ENCODE measurements around the gene INSM2. TPM values are rescaled to one million over a fixed set of nuclear protein-coding genes. Genes with fewer than 3 reads are reported as not detected.

The INSM2 gene
- total and polyA plus RNA-seq, 10 of the 15 experiments (the other 5 are each of a cell fraction or from before 2014, with no cell fraction given): 0.06 TPM; not detected in 9

GRCh38 chr14:35506927-35507326 is 27.0 kb upstream of the INSM2 start:
- no peaks in the 10 kb centered on the region for H3K36me3 ChIP-seq (ENCODE audit: control insufficient read depth in 2 of 2, insufficient read depth in 2 of 2, low read length in 1 of 2)
- FAIRE-seq (no peak), ATAC-seq (no peak), DNase-seq (ENCODE audit: low read depth, low spot score) (no peak)
- no peaks in the 10 kb centered on the region for H3K4me1 ChIP-seq (ENCODE audit: control insufficient read depth, insufficient read depth, low read length)
- intact Hi-C loops (cut with micrococcal nuclease; ENCODE audit: unreplicated experiment) (no loop called here), in situ Hi-C loops (cut with MboI) (no loop called here)
- BruUV-seq (replicated peaks): no TSS peak
- RAD21 ChIA-PET (ENCODE audit: unreplicated experiment): no interaction called here
- H4K20me1 ChIP-seq (ENCODE audit: control insufficient read depth, insufficient read depth): no peaks in the 10 kb centered on the region
- CTCF ChIA-PET: interaction anchor here (0.8 to 1.6 kb wide), 2 partner anchors 15 to 182 kb away, joined by 3 to 4 read pairs; no protein-coding TSS in a partner anchor
- no peak overlapping the region for H3K27ac ChIP-seq (ENCODE audit: control insufficient read depth, insufficient read depth)
- H3K4me3 ChIP-seq: no peak overlapping the region
- no peaks in the 10 kb centered on the region for H3K9me3 ChIP-seq (replicated peaks; ENCODE audit: control insufficient read depth, insufficient read depth, low read length)
- POLR2A ChIA-PET: no interaction called here
- SMC1A ChIA-PET (ENCODE audit: uncharacterized antibody, unreplicated experiment): no interaction called here
- H3K4me2 ChIP-seq (ENCODE audit: control insufficient read depth, insufficient read depth): no peak overlapping the region
- H3K27me3 ChIP-seq (replicated peaks in 1 of 2; ENCODE audit: control insufficient read depth in 2 of 2, insufficient read depth in 2 of 2, low read length in 1 of 2): no peaks in the 10 kb centered on the region
- no peak overlapping the region for H3K9ac ChIP-seq (ENCODE audit: control insufficient read depth, insufficient read depth, low read length)
- no peaks in the 10 kb centered on the region for H3K79me2 ChIP-seq (ENCODE audit: control insufficient read depth, insufficient read depth, low read length)
- H2AFZ ChIP-seq (ENCODE audit: control insufficient read depth, low read depth, low read length): no peak overlapping the region
- TF ChIP-seq YY1 (IDR thresholded peaks at IDR 0.05; ENCODE audit: low read depth, low read length): no peak
- no peak for TF ChIP-seq CEBPZ (IDR thresholded peaks at IDR 0.05; ENCODE audit: low read depth, low read length)
- no peak for TF ChIP-seq EGR1 (IDR thresholded peaks at IDR 0.05; ENCODE audit: borderline replicate concordance in 1 of 2, low read depth in 2 of 2, low read length in 2 of 2)
- no peak for TF ChIP-seq CREM (IDR thresholded peaks at IDR 0.05; ENCODE audit: low read depth)
- TF ChIP-seq, protein P1, sequence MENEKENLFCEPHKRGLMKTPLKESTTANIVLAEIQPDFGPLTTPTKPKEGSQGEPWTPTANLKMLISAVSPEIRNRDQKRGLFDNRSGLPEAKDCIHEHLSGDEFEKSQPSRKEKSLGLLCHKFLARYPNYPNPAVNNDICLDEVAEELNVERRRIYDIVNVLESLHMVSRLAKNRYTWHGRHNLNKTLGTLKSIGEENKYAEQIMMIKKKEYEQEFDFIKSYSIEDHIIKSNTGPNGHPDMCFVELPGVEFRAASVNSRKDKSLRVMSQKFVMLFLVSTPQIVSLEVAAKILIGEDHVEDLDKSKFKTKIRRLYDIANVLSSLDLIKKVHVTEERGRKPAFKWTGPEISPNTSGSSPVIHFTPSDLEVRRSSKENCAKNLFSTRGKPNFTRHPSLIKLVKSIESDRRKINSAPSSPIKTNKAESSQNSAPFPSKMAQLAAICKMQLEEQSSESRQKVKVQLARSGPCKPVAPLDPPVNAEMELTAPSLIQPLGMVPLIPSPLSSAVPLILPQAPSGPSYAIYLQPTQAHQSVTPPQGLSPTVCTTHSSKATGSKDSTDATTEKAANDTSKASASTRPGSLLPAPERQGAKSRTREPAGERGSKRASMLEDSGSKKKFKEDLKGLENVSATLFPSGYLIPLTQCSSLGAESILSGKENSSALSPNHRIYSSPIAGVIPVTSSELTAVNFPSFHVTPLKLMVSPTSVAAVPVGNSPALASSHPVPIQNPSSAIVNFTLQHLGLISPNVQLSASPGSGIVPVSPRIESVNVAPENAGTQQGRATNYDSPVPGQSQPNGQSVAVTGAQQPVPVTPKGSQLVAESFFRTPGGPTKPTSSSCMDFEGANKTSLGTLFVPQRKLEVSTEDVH (IDR thresholded peaks at IDR 0.05; ENCODE audit: low read depth, partially characterized antibody): no peak
- no peak for TF ChIP-seq PAX5 (IDR thresholded peaks at IDR 0.05; ENCODE audit: borderline replicate concordance, low read depth, low read length)
- TF ChIP-seq, protein P2, sequence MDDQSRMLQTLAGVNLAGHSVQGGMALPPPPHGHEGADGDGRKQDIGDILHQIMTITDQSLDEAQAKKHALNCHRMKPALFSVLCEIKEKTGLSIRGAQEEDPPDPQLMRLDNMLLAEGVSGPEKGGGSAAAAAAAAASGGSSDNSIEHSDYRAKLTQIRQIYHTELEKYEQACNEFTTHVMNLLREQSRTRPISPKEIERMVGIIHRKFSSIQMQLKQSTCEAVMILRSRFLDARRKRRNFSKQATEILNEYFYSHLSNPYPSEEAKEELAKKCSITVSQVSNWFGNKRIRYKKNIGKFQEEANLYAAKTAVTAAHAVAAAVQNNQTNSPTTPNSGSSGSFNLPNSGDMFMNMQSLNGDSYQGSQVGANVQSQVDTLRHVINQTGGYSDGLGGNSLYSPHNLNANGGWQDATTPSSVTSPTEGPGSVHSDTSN (IDR thresholded peaks at IDR 0.05; ENCODE audit: insufficient replicate concordance, low read depth, low read length): no peak
- no peak for TF ChIP-seq ZSCAN29 (IDR thresholded peaks at IDR 0.05)
- TF ChIP-seq, protein P3, sequence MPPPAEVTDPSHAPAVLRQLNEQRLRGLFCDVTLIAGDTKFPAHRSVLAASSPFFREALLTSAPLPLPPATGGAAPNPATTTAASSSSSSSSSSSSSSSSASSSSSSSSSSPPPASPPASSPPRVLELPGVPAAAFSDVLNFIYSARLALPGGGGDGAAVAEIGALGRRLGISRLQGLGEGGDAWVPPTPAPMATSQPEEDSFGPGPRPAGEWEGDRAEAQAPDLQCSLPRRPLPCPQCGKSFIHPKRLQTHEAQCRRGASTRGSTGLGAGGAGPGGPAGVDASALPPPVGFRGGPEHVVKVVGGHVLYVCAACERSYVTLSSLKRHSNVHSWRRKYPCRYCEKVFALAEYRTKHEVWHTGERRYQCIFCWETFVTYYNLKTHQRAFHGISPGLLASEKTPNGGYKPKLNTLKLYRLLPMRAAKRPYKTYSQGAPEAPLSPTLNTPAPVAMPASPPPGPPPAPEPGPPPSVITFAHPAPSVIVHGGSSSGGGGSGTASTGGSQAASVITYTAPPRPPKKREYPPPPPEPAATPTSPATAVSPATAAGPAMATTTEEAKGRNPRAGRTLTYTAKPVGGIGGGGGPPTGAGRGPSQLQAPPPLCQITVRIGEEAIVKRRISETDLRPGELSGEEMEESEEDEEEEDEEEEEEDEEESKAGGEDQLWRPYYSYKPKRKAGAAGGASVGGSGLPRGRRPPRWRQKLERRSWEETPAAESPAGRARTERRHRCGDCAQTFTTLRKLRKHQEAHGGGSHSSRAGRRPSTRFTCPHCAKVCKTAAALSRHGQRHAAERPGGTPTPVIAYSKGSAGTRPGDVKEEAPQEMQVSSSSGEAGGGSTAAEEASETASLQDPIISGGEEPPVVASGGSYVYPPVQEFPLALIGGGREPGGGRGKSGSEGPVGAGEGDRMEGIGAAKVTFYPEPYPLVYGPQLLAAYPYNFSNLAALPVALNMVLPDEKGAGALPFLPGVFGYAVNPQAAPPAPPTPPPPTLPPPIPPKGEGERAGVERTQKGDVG (CRISPR knock-in tag; IDR thresholded peaks at IDR 0.05): no peak
- TF ChIP-seq POLR2AphosphoS2 (IDR thresholded peaks at IDR 0.05; ENCODE audit: low read depth, low read length): no peak
- TF ChIP-seq CHD4 (IDR thresholded peaks at IDR 0.05): no peak
- TF ChIP-seq POU2F2 (IDR thresholded peaks at IDR 0.05; ENCODE audit: borderline replicate concordance, low read depth, low read length): no peak

Data from GM12878 (cell line).